HG03571 (cell line): ENCODE measurements around the gene ETS1.

ENCODE experiments used
- ATAC-seq: cut with Tn5 transposase; IDR thresholded peaks from one replicate; pipeline ENCODE4 v1.9.1; 2021; ENCODE audit not compliant: unreplicated experiment

The ETS1 gene

GRCh38 chr11:128547946-128548648 is 39.3 kb downstream of the ETS1 start:
- ATAC-seq: no peak

GRCh38 chr11:128546916-128547315 is 40.4 kb downstream of the ETS1 start:
- no peak for ATAC-seq

DNA sequence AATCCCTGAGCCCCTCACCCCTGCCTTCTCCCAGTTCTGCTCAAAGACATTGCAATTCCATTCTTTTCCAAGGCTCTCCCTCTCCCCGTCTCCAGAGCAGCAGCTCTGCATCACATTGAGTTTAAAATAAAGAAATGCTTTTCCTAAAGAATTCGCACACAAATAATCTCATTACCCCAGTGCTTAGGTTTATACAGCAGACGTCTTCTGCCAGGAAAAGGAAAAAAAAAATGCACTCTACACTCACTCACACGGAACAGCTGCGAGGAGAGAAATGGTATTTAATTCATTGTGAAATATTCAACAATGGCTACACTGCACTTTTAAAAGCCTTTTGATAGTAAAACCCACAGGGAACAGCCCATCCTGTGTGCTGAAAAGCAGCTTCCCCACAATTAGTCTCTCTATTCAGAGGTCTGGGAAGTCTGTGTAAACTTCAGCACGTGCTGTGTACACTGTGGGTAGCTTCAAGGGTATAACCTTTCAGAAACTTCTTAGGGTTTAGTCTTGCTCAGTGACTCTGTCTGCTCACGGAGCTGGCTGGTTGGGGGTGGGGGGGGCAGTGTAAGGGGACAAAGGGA is 42.8 kb downstream of the ETS1 start:
- no peak for ATAC-seq

DNA sequence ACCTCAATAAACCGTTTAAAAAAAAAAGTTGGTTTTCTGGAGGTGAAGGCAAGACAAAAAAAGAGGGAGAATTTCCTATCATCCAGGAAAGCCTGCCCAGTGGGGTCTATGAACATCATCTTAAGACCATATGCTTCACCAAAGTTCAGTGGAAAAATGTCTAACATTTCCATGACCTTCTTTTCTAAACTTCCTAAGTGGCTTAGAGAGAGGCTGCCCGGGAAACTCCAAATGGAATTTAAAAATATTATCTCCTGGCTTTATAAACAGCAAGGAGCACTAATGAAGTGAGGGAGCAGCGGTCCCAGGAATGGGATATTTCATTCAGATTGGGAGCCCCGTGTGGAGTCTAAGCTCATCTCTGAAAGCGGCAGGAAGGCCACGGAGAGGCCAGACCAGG is 46.9 kb downstream of the ETS1 start:
- no peak for ATAC-seq

- ATAC-seq: no peak
Measured at GRCh38 chr11:128536506-128536905, 50.9 kb downstream of the ETS1 start.

DNA sequence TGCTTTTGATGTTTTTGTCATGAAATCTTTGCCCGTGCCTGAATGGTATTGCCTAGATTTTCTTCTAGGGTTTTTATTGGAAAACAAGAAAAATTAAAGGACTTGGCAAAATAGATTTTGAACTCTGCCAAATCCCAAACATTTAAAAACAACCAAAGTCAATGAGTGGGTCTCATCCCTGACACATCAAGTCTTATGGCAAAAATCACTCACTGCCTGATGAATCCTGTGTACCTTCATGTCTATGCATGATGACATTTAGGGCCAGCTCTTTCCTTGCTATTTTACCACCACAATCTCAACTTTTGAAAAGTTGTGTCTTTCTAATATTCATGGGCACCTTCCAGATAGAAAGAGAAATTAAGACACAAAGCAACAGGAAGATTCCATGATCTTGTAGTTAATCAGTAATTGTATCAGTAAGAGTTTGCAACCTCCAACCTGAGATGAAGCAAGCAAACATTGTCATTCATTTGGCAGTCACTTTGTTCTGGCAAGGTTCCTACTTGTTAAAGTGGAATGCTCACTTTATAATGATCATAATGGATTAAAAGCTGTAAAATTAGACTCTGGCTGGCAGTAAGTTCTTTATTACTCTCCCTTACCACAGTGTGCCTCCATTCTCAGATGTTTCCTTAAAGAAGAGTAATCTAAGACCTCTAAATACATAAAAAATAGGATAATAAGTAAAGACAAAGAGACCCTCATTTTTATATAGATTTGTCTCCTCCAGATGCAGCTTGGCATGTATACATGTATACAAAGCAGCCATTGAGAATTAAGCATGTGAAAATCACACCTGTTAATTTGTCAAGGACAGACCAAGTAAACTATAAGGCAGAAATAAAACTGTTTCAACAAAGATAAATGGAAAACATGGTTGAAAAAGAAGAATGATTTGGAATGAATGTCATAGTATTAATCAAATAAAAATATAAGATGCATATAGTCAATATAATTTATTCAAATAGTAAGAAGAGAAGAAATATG is 51.6 kb downstream of the ETS1 start:
- no peak for ATAC-seq

- ATAC-seq: no peak
Measured at GRCh38 chr11:128533472-128533871, 53.9 kb downstream of the ETS1 start.

- ATAC-seq: no peak
Measured at GRCh38 chr11:128532572-128533091, 54.7 kb downstream of the ETS1 start.

- ATAC-seq: no peak
Measured at GRCh38 chr11:128532016-128532571, 55.3 kb downstream of the ETS1 start.

DNA sequence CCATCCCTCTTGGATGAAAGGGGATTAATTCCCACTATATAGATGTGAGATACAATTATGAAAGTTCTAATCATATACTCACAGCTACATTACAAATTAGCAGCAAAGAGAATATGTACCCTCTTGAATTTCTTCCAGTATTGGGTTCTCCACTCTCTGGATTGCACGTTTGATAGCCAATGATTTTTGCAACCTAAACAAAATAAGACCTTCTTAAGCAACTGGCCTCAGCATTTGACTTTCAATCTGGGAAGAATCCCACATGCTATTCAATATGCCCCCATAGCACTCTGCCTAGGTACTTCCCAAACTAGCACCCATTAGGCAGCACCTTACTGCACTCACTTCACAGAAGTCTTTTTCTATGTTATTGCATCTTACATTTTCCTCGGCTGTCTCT is 55.8 kb downstream of the ETS1 start:
- no peak for ATAC-seq

- no peak for ATAC-seq
Measured at GRCh38 chr11:128530118-128531074, 57.0 kb downstream of the ETS1 start.

GRCh38 chr11:128528294-128528693 is 59.1 kb downstream of the ETS1 start:
- no peak for ATAC-seq

DNA sequence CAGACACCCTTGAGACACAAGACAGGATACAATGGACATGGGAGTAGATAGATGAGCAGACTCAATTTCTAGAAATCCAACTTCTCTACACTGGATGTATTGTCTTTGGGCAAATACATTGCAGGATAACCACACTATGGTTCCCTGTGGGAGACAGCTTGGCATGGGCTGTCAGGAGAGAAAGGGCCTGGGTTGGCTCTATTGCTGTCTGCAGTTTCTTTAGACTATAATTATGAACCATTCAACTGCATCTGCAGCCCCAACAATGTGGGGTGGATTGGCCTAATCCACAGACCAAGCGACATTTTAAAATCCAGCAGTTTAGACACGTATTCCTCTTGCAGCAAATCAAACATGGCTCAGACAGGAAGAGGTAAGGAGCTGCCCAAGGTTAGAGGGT is 60.3 kb downstream of the ETS1 start:
- no peak for ATAC-seq

DNA sequence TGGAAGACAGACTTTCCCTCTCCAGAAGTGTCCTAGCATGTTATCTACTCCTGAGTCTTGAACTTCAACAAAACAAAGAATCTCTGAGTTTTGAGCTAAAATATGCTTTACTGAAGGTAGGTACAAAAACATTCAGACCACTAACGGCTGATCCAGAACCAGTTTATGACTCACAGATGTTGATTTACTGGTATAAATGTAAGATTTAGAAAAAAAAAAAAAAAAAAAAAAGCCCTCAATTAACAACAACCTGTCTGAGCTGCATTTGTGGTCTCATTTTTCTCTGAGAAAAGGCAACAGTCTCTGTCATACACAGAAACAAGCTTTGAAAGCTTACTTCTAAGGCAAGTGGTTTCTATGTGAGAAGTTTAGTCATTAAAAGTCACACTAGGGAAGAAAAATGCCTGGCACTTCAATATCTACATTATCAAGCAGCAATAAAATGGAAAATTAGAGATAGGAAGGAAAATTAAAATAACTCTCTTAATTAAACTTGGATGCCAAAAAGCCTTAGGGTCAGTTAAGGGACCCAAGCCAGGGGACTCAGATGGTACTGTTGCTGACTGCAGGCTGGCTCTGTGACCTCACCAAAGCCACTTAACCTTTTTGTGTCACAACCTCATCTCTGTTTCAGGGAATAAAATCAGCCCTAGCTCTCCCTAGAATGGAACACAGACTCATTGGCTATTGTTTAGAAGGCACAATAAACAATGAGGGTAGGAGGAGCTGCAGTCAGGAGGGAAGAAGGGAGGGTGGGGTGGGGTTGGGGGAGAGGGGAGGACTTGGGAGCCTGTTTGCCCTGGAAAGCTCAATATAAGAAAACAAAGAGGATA is 61.7 kb downstream of the ETS1 start:
- no peak for ATAC-seq

DNA sequence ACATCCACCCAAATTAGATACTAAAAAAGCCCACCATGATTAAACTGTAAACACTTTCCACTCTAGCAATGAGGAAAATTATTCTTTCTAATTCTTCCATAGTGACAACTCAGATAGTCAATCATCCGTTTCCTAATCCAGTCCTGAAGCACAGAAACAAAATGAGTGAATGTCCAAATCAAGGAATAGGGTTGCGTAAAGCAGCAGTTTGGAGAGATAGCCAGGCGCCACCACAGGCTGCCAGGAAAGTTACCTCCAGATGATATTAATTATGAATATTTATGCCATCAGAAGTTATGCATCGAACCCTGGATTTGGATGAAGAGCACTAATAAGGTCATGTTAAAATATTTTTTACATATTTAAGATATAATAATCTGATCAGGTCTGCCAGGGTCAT is 63.2 kb downstream of the ETS1 start:
- no peak for ATAC-seq

DNA sequence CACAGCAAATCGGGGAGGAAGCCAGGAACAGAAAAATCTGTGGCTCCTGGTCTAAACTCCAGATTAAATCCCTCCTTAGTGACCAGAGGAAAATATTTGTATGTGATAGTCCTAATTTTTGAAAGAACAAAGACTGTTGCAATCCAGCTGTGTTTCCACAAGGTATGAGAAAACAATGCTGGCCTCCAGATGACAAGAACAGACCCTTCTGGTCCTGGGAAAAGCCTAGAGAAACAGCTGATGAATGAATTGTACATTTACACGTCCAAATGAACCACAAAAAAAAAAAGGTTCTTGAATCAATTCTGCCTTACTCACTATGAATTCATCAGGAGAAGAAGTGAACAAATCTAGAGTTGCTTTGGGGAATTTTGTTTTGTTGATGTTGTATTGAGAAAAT is 63.7 kb downstream of the ETS1 start:
- no peak for ATAC-seq

DNA sequence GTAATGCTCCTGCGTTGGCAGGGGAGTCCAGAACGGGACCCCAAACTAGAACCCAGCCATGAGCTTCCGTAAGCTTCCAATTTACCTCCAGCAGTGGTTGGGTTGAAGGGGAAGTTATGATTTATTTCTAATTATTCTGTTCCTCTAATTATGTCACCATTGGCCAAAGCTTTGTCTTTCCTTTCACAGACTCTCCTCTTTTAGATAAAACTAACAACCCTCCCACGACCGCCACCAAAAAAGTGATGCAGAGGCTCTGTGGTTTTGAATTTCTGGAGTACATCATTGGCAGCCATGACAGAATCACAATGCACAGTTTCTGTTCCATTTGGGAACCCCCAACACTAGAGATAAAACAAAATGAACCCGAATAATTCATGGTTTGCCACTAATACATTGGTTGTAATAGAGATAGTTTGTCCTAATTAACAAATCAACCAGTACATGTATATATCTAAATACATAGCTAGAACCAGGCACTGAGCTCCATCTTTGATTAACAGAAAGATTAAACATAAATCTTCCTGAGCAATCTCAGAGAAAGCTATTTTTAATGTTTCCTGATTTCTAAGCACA is 64.3 kb downstream of the ETS1 start:
- ATAC-seq: no peak

- ATAC-seq: peak; percentile 78
Measured at GRCh38 chr11:128522055-128522942, 65.1 kb downstream of the ETS1 start.
